IPS-NIHi7 (cell line): ENCODE measurements around the gene IL17REL.

ENCODE experiments used
- DNase-seq: peaks from one replicate; pipeline ENCODE4 v3.0.0; 2012; ENCODE audit warnings: mixed read lengths; ENCODE audit errors: extremely low spot score

Gene IL17REL

DNA sequence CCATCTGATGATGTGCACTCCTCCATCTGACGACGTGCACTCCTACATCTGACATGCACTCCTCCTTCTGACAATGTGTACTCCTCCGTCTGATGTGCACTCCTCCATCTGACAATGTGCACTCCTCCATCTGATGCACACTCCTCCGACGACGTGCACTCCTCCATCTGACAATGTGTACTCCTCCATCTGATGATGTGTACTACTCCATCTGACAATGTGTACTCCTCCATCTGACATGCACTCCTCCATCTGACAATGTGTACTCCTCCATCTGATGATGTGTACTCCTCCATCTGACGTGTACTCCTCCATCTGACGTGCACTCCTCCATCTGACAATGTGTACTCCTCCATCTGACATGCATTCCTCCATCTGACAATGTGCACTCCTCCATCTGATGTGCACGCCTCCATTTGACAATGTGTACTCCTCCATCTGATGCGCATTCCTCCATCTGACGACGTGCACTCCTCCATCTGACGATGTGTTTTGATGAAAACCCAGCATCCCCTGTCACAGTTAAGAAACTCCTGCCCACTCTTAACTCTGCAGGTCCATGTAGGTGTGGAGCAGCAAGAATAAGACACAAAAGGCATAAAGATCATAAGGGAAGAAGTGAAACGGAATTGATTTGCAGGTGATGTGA lies 9.7 kb upstream of the IL17REL start:
- no peak for DNase-seq

DNA sequence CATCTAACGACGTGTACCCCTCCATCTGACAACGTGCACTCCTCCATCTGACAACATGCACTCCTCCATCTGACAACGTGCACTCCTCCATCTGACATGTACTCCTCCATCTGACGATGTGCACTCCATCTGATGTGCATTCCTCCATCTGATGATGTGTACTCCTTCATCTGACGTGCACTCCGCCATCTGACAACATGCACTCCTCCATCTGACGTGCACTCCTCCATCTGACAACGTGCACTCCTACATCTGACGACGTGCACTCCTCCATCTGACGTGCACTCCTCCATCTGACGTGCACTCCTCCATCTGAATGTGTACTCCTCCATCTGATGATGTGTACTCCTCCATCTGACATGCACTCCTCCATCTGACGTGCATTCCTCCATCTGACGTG lies 8.0 kb upstream of the IL17REL start:
- no peak for DNase-seq

DNA sequence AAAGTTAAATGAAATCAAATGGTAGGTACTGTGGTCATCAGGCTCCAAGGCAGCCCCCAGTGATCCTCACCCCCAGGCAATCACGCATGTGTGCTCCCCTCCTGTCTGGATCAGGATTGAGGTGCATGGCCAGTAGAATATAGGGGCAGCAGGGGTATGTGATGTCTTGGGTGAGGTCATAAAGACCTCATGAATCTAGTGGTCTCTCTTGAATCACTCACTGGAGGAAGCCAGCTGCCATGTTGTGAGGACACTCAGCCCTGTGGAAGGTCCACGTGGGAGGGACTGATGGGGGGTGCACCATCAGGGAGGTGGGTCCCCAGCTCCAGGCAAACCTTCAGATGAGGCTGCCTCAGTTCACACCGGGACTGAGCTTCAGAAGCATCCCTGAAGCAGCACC lies 6.8 kb upstream of the IL17REL start:
- no peak for DNase-seq

DNA sequence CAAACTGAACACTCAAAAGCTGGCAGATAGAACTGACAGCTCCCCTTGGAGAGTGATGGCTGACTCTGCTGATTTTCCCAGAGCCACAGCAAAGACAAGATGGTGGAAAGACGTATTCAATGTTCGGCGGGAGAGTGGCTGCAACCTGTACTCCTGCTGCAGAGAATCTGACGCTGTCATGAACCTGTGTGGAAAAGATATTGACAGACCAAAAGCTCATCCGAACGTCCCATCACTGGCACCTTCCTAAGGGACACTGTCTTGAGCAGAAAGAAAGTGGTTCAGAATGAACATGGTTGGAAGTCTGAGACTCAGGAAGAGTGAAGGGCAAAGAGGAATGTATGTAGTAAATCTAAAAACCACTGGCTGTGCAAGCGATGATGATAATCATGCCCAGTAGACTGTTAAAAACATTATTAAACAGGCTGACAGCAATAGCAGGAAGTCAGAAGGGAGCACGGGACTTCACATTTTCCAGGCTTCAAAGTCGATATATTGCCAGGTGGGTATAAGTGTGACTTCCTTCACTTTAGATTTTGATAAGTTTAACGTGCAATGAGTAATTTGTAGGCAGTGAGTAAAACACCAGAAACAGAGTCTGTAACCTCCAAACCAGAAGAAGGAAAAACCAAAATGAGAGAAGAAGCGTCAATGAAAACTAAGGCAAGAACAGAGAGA lies 6.2 kb upstream of the IL17REL start:
- no peak for DNase-seq

DNA sequence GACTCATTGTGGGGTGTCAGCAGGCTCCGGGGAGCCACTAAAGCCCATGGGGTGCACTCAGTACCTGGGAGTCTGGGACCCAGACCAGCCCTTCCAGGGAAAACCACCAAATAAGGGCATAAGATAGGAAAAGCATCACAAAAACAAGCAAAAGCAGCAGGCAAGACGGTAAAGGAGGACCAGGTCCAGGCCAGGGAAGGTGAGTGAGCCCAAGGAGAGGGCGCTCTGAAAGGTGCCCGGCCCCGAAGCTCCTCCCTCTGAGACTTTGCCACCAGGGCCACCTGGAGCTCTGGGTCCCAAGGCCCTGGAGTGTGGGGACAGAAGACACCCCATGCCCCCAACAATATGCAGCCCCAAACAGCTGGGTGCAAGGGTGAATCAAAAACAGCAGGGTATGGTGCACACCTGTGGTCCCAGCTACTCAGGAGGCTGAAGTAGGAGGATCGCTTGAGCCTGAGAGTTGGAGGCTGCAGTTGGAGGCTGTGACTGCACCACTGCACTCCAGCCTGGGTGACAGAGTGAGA lies 5.2 kb upstream of the IL17REL start:
- DNase-seq = no peak

DNA sequence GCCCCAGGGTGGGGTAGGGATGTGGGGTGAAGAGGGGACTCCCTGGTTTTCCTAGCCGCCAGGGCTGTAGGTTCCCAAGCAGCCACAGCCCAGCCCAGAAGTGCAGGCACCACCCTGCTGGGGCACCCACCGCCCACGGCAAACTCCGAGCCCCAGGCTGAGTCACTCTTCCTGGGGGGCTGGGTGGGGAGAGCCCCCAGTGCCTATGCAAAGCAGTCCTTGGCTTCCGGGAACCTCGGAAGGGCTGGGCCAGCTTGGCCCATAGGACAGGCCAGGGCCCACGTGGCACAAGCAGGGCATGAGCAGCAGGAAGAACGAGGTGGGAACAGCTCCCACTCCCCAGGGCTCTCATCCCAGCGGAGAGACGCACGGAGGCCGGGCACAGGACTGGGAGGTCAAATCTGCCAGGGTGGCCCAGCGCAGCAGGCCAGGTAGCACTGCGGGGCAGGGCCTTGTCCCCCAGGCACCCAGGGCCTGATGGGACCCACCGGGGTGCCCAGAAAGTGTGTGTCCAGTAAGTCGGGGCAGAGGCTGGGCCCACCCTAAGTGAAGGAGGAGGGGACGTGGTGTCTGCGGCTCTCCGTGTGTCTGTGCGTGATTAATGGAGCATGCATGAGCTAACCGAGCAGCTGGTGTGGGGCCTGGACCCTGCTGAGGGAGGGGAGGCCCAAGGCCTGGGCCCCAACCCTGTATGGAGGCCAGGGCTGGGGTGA lies 4.6 kb upstream of the IL17REL start:
- no peak for DNase-seq

DNA sequence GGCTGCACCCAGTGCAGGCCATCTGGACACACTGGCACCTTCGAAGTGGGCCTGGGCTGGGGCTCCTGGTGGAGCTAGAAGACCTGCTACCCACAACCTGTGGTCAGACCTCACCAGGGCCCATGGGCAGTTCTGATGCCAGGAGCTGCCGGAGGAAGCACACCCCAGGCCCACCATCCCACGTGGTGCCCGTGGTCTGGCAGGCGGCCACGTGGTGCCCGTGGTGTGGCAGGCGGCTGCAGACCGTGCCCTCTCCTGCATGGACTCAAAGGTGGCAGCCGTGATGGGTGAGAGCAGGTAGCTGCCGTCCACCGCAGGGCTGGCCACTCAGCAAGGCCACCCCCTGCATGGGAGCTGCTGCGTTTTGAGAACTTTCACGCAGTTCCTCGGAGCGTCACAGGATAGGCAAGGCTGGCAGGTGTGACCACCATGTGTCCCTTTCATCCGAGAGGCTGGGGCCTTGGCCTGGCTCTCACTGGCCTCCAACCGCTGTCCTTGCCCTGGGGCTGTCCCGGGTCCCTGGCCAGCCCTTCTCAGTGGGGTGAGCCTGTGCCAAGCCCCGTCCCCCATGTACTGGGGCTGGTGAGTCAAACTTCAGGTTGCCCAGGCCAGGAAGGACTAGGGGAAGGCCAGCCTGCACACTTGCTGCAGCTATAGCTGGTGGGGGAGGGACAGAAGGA lies 3.9 kb upstream of the IL17REL start:
- DNase-seq = no peak

DNA sequence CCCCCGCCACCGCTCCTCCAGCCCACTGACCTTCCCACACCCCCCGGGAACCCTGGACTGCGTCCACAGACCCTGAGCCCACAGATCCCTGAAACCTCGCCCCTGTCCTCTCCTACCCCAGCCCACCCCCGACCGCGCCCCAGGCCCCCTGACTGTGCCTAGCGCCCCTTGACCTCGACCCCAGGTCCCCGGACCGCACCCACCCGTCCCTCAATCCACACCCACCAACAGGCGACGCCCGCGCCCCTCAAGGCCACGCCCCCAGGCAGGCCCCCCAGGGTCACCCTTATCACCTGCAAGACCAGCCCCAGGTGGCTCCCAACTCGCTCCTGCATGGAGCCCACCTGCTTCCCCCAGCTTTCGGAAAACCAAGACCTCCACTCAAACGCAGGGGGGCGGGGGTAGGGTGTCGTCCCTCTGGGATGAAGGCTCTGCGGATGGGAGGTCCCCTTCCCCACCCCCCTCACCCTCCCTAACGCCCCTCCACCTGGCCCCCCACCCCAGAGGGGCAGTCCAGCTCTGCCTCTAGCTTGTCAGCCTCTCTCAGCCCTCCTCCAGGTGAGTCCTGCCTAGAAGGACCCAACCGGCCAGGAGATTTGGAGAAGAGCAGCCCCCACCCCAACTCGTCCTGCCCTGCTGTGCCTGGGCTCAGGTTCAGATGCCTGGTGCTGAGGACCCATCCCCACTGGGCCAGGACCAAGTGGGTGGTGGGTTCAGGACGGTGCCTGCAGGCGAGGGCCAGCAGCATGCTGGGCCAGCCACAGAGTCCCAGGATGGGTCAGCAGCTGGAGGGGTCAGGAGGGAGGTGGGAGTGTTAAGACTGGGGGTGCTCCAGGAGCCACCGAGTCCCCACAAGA lies 3.1 kb upstream of the IL17REL start:
- no peak for DNase-seq

DNA sequence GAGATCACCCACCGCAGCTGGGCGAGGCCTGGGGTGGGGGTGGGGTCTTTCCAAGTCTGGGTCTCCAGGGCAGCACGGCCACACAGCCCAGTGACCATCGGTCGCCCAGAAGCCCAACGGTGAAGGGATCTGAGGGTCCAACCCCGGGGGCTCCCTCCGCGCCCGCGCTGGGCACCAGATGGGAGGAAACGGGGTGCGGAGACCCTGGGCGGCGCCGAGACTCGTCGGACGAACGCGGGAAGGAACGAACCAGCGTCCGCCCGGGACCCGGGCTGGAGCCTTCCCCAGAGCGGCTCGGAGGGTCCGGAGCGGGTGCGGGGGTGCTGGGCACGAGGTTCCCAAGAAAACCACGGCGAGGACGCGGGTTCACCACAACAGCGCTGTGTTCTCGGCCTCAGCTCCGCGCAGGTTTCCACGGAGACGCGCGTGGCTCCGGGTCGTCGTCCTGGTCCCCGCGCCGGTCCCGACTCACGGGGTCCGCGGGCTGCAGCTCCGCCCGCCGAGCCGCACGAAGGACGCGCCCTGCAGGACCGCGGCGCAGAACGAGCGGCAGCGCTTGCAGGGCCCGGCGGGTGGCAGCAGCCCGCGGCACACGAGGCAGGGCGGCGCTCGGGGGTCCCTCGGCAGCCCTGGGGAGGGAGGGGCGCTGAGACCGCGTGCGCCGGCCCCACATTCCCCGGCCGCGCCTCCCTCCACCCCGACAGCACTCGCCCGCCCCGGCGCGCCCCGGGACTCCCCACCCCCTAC lies 2.3 kb upstream of the IL17REL start:
- no peak for DNase-seq

DNA sequence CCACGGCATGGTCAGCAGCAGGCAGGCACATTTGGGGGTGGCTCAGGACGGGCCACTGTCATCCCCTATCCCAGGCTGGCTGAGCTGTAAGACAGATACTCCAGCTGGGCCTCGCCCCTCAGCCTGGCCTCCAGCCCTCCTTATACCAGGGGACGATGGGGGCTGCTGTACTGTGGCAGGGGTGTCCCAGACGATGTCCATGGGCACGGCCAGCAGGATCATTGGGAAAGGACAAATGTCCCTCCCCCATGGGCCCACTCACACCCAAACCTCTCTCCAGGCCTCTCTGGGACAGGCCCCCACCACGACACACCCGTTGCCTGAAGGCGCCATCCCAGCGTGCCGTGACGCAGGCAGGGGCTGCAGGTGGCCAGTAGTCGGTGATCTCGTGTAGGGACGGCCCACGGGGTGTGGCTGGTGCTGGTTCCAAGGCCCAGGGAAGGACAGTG lies 1.5 kb upstream of the IL17REL start:
- DNase-seq = no peak

DNA sequence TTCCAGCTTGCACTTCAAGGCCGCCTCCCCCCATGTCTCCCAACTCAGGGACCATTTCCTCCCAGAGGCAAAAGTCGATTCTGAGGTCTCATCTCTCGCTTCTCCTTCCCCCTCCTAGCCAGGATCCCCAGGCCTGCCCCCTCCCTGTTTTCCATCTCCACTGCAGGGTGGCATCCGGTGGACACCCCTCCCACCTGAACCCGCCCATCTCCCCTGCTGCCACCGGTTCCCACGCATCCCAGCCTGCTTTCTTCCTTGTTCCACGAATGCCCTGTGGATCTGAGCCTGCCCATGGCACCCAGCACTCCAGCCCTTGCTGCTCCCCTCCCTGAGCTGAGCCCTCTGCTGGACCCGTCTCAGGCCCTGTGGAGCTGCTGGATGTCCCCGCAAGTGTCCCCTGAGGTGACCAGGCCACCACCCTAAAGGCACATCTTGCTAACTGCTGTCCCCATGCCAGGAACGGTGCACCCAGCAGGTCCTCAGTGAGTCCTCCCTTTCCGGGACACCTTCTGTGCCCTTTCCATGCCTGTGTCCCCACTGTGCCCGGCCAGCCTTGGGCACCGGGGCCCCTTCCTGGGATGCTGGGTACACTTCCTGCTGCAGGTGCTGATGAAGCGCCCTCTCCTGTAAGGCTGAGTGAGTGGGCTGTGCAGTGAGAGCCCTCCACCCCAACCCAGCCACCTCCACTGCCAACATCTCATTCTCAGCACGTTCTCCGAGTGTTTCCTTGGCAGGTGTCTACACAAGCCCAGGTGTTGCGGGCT lies 936 bp downstream of the IL17REL start:
- peak; percentile 53 for DNase-seq

DNA sequence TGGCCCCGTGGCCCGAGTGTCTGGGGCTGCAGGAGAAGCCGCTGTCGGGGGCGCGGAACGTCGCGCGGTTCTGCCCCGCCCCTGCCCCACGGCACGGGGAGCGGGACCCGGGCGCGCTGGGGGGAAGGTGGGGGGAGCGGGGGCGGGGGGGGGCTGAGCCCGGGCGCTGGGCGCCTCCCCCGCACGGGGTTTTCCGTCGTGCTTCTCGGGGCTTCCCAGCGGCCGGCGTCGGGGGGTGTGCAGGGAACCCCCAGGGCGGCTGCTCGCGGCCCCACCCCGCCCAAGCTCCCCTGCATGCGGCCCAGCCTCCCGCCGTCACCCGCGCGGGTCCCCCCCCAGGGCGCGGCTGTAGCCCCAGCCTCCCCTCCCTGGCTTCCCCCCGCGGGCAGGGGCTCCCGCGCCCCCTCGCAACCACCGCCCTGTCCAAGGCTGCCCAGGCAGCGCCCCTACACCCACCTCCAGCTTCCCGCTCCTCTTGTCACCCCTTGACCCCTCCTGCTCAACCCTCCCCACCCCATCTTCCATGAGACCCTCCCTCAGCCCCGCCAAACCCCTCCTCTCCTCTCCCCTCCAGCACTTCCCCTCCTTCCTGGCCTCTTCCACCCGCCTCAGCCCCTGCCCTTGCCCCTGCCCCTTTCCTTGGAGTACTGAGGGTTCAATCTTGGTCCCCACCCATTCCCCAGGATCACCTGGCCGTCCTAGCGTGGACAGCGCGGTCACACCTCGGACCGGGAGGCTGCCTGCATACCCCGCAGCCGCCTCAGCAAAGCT lies 1.7 kb downstream of the IL17REL start:
- DNase-seq = peak; percentile 18

DNA sequence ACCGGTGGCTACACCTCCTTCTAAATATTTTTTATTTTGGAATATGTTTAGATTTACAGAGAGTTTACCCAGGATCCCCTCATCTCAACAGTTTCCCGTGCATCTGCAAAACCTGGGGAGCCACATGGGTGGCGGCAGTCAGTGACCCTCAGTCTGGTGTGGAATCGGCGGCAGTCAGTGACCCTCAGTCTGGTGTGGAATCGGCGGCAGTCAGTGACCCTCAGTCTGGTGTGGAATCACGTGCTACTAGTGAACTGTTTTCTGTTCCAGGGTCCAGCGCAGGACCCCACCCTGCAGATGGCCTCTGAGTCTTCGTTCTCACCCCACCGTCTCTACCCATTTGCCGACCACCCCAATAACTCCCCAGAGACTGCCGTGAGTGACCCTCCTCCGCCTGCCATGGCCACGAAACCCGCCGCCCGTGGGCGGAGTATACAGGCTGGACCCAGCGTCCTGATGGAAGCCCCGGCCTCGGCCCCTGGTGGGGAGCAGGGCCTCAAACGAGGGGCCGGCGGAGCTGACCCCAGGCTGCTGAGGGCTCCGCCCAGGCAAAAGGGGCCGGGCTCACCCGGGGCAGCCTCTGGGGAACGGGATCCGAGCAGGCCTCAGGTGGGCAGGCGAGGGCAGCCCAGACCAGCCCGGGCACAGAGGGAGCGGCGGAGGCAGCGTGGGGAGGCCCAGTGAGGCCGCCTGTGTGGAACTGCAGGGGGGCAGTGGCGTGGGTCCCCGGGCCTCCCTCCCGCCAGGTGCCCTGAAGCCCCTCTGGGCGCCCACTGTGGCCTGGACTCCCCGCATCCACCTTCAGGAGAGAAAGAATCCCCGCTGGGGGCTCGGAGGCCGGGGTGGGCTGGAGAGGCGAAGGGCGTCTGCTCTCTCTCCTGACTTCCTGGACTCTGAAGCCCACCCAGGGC lies 2.5 kb downstream of the IL17REL start:
- DNase-seq = peak; percentile 20

DNA sequence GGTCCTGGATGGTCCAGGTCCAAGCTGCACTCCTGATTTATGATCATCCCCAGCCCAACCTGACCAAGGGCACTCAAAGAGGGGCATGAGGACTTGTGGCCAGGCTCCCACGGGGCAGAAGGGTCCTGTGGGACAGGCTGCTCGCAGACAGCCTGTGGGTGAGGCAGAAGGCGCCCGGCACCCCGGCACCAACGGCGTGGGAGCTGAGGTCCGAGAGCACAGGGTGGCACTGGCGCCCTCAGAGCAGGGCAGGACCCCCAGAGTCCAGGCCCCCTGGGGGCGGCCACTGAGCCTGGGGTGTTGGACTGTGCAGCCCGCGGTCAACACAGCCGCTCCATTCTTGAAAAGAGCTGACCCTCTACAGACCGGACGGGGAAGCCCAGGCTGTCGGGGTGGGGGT lies 3.3 kb downstream of the IL17REL start:
- peak; percentile 5 for DNase-seq

DNA sequence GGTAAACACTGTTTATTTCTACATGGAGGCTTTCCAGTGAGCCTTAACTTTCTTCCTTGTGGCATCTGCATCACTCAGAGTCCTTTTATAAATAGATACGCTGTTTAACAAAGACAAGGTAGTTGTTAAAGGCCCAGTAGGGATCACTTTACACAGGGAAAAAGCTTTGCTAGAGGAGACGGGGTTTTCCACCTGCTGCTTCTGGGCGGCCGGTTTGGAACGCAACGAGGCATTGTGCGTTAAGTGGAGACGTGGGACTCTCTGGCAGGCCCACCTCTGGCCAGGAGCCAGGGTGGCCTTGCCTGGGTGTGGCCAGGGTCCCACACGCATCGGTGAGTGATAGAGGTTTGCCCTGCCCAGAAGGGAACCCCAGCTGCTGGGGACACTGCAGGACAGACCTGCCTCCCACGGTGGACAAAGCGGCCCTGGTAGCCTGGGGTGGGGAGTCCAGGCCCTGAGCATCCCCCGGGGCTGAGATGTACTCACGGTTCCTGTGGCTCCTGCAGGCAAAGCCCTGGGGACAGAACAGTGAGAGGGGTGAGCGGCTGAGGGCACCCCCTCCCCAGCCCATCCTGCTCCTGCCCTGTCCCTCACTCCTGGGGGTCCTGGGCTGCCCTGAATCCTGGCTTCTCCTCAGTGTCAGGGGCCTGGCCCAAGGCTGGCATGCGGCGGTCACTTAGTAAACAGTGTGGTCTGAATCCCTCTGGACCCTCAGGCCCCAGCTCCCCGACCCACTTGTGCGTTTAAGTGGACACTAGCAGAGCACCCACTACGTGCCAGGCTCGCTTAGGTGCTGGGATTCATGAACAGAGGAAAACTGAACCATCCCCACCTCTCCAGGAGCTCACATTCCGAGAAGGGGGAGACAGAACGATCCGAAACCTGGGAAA lies 4.2 kb downstream of the IL17REL start:
- peak; percentile 23 for DNase-seq

DNA sequence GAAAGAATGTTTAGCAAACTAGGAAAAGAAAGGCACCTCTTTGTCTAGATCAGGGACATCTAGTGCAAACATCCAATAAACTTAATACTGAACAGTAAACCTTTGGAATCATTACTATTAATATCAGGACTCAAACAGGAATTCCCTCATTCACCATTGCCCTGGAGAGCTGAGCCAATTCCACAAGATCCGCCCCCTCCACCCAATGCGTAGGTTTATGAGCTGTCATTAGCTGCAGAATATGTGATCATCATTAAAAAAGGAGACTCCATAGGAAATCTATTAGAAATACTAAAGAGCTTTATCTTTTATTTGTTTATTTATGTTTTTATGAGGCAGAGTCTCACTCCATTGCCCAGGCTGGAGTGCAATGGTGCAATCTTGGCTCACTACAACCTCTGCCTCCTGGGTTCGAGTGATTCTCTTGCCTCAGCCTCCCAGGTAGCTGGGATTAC lies 5.5 kb downstream of the IL17REL start:
- DNase-seq = no peak

DNA sequence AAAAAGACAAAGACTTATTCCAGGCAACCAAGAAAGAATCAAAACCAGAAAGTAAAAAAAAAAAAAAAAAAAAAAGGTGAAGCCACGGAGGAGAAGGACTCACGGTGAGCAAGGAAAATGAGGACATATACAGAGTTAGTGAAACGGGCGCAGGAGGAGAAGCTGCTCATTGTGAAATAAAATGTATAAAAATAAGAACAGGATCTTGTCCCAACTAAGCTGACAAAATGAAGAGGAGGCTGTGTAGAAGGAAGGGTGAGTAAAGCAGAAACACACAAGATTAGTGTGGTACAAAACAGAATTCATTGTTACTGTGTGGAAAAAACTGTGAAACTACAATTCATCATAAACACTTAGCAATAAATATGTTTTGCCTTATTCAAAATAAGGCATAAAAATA lies 7.6 kb downstream of the IL17REL start:
- no peak for DNase-seq
